GM12878 (cell line): ENCODE measurements around the gene FBXW8. TPM values are rescaled to one million over a fixed set of nuclear protein-coding genes. Genes with fewer than 3 reads are reported as not detected.

Experiments
- ATAC-seq: fragments of 200-7000 bp; cut with Tn5 transposase; 3 replicates; pipeline ENCODE4 v1.9.1; 2020; ENCODE audit warnings: mild to moderate bottlenecking, moderate library complexity
- BruUV-seq: library from RNA; stranded (reverse); fragments of 400-500 nt; replicated peaks from 2 replicates; lab custom pipeline; 2021; lab: Mats Ljungman, UMichigan
- CTCF ChIA-PET: fragments of 300-600 bp; sonication (Branson Sonifier 250); formaldehyde crosslinking; extraction: SDS; loops from one replicate; lab custom pipeline; 2021; ENCODE audit warnings: inconsistent platforms; lab: Yijun Ruan, JAX
- POLR2A ChIA-PET: fragments of 350-600 bp; formaldehyde crosslinking; extraction: SDS; loops from one replicate; lab custom pipeline; 2021; ENCODE audit warnings: inconsistent platforms; lab: Charles Lee
- RAD21 ChIA-PET: fragments of 300-600 bp; sonication (Branson Sonifier 250); formaldehyde crosslinking; loops from one replicate; lab custom pipeline; 2023; ENCODE audit warnings: antibody characterized with exemption; ENCODE audit not compliant: unreplicated experiment; lab: Charles Lee
- SMC1A ChIA-PET: fragments of 300-600 bp; sonication (Branson Sonifier 250); formaldehyde crosslinking; loops from one replicate; lab custom pipeline; 2023; ENCODE audit not compliant: unreplicated experiment, uncharacterized antibody; lab: Charles Lee
- DNase-seq: peaks from one replicate; pipeline ENCODE4 v3.0.0-alpha.2; 2011; ENCODE audit warnings: low read depth, low spot score
- FAIRE-seq: peaks from 3 replicates; lab custom pipeline; 2011; peaks lifted over from hg19 to GRCh38; lab: Jason Lieb, UNC
- H2AFZ ChIP-seq: 2 replicates; pipeline ENCODE4 v1.6.0; 2011; ENCODE audit warnings: low read depth, low read length, control low read depth; ENCODE audit not compliant: control insufficient read depth
- H3K27ac ChIP-seq: 2 replicates; pipeline ENCODE4 v1.5.1; 2011; ENCODE audit warnings: control low read depth; ENCODE audit not compliant: control insufficient read depth, insufficient read depth
- H3K27me3 ChIP-seq, 2 experiments: replicated peaks in 1 of 2; 2 replicates each; pipeline versions ENCODE4 v1.6.0 to v1.6.1; 2011; ENCODE audit warnings: low read length in 1 of 2; ENCODE audit not compliant: control insufficient read depth in 2 of 2, insufficient read depth in 2 of 2
- H3K36me3 ChIP-seq, 2 experiments: 2 replicates each; pipeline ENCODE4 v1.5.1; 2011; ENCODE audit warnings: low read length in 1 of 2; ENCODE audit not compliant: control insufficient read depth in 2 of 2, insufficient read depth in 2 of 2
- H3K4me1 ChIP-seq: 2 replicates; pipeline ENCODE4 v1.6.1; 2011; ENCODE audit warnings: mild to moderate bottlenecking, low read length, moderate library complexity, mixed read lengths; ENCODE audit not compliant: control insufficient read depth, insufficient read depth
- H3K4me2 ChIP-seq: 2 replicates; pipeline ENCODE4 v1.6.0; 2011; ENCODE audit warnings: control low read depth; ENCODE audit not compliant: control insufficient read depth, insufficient read depth
- H3K4me3 ChIP-seq: fragments of 200-600 bp; sonication (generic); 2 replicates; pipeline ENCODE4 v1.5.1; 2016
- H3K79me2 ChIP-seq: 2 replicates; pipeline ENCODE4 v1.6.0; 2011; ENCODE audit warnings: low read length; ENCODE audit not compliant: control insufficient read depth, insufficient read depth
- H3K9ac ChIP-seq: 2 replicates; pipeline ENCODE4 v1.8.0; 2011; ENCODE audit warnings: low read length, control low read depth, mixed read lengths; ENCODE audit not compliant: control insufficient read depth, insufficient read depth
- H3K9me3 ChIP-seq: replicated peaks from 3 replicates; pipeline ENCODE4 v1.5.1; 2011; ENCODE audit warnings: mild to moderate bottlenecking, low read length; ENCODE audit not compliant: control insufficient read depth, insufficient read depth
- H4K20me1 ChIP-seq: 2 replicates; pipeline ENCODE4 v1.6.0; 2011; ENCODE audit not compliant: control insufficient read depth, insufficient read depth
- BACH1 ChIP-seq: fragments of 450-650 bp; IDR thresholded peaks from 2 replicates; pipeline ENCODE4 v1.6.1; 2017; ENCODE audit warnings: mild to moderate bottlenecking, borderline replicate concordance
- EED ChIP-seq: sonication (generic); IDR thresholded peaks from 2 replicates; pipeline ENCODE4 v1.6.1; 2016; ENCODE audit warnings: antibody characterized with exemption, low read depth
- ESRRA ChIP-seq: IDR thresholded peaks from 2 replicates; pipeline ENCODE4 v1.6.1; 2012; ENCODE audit warnings: mild to moderate bottlenecking, low read length, improper control_type of control experiment
- GABPA ChIP-seq: IDR thresholded peaks from 2 replicates; pipeline ENCODE4 v1.6.1; 2014; ENCODE audit warnings: antibody characterized with exemption, low read depth, mild to moderate bottlenecking, inconsistent platforms
- RCOR1 ChIP-seq: conservative IDR thresholded peaks from 2 replicates; pipeline ENCODE4 v1.6.1; 2012; ENCODE audit warnings: low read depth, low read length, improper control_type of control experiment
- WGBS: methylation state at CpG from one replicate; pipeline ENCODE4 v1.1.6; 2016; ENCODE audit warnings: low lambda C conversion rate; ENCODE audit not compliant: insufficient replicate concordance, insufficient coverage; ENCODE audit errors: missing lambda C conversion rate; 5-methylcytosine and 5-hydroxymethylcytosine counted together
- in situ Hi-C: fragments of 300-500 bp; cut with MboI; formaldehyde crosslinking; loops from 9 replicates; pipeline ENCODE4 v1.14.3; 2018; ENCODE audit warnings: mixed read lengths
- intact Hi-C: fragments of 100-400 bp; cut with micrococcal nuclease; formaldehyde crosslinking; loops from one replicate; pipeline ENCODE4 v1.14.2; 2022; ENCODE audit not compliant: unreplicated experiment
- polyA plus RNA-seq, 11 experiments: library from polyadenylated mRNA; depleted of rRNA in 4 of 11; unstranded in 6 of 11; stranded (reverse) in 5 of 11; fragments of >200 nt; fragmentation: Nextera tagmentation in 4 of 11; fragmentation: Illumina TruSeq in 1 of 11; extraction: Ambion mirVana in 4 of 11; extraction: Trizol in 1 of 11; gene quantifications; 1 replicate in 1 of 11; 2 replicates in 10 of 11; pipeline versions ENCODE4 v1.2.1 to v1.2.3, GENCODE V29; 2011 to 2016; ENCODE audit warnings: inconsistent platforms in 2 of 11, missing spikeins in 2 of 11, low read depth in 1 of 11
- total RNA-seq, 4 experiments: library from RNA; depleted of rRNA in 3 of 4; stranded (reverse); fragments of >200 nt in 3 of 4; fragmentation: Illumina TruSeq in 1 of 4; extraction: Trizol in 1 of 4; gene quantifications; 2 replicates each; pipeline versions ENCODE4 v1.2.1 to v1.2.3, GENCODE V29; 2013 to 2021

FBXW8 gene
- total and polyA plus RNA-seq, 10 of the 15 experiments (the other 5 are each of a cell fraction or from before 2014, with no cell fraction given) = 0.49 to 7.5 (median 4.4) TPM

DNA sequence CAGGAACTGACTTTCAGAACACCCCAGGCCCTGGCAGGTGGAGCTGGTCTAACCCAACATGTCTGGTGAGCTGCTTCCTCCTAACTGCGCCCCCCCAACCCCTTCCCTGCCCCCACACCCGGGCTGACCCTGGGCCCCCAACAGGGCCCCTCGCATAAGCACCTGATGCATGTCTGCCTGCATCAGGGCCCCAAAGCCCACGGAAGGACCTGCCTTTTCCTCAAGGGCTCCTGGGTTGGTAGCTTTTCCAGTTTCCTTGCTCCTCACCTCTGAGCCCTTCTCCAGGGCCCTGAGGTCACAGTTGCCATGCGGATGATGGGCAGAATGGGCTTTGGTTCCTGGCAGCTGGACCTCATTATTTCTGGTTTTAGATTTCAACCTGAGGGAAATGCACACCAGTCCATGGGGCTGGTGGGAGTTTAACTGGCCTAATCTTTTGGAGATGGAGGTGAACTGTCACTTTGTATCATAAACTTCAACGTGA, 170.0 kb downstream of the FBXW8 start:
- in situ Hi-C loops = no loop called here

More for the DNA sequence above, 170.0 kb downstream of the FBXW8 start:
- intact Hi-C loops = no loop called here
- WGBS = 63% methylated on average over 5 of the region's 6 CpGs
- no peak for TF ChIP-seq GABPA
- no peak for TF ChIP-seq EED
- TF ChIP-seq ESRRA = no peak
- no peak for TF ChIP-seq BACH1
- no peak for TF ChIP-seq RCOR1
- Histone ChIP-seq H3K4me3 (no peak overlapping the region), H3K4me1 (no peaks in the 10 kb centered on the region), H3K4me2 (no peak overlapping the region), H2AFZ (no peak overlapping the region), H3K79me2 (no peaks in the 10 kb centered on the region), H3K27me3 (no peaks in the 10 kb centered on the region), H4K20me1 (no peaks in the 10 kb centered on the region), H3K36me3 (no peaks in the 10 kb centered on the region; a peak in 1 of 4 replicates), H3K9ac (no peak overlapping the region), H3K9me3 (no peaks in the 10 kb centered on the region), H3K27ac (no peak overlapping the region)
- FAIRE-seq = no peak
- ChIA-PET CTCF (no interaction called here), RAD21 (no interaction called here), POLR2A (no interaction called here), SMC1A (no interaction called here)
- no peak for DNase-seq
- no peak for ATAC-seq
- BruUV-seq = no TSS peak

Other genes starting within 250 kb of the FBXW8 start
- gene SPRING1, start 172.9 kb upstream of the FBXW8 start, total RNA-seq (2014; rRNA removed) = 21.4 and 22.5 TPM in 2 replicates
- gene SPRING1, start 172.9 kb upstream of the FBXW8 start, total RNA-seq (2014; rRNA removed; fragmentation: Illumina TruSeq; extraction: Trizol) = 9.3 and 10.1 TPM in 2 replicates
- gene SPRING1, start 172.9 kb upstream of the FBXW8 start, total RNA-seq (2021) = 25.7 and 26.6 TPM in 2 replicates
- 15.6 and 16.7 TPM in 2 replicates for gene SPRING1, start 172.9 kb upstream of the FBXW8 start, polyA plus RNA-seq (2011; rRNA removed)
- gene SPRING1, start 172.9 kb upstream of the FBXW8 start, polyA plus RNA-seq (2014; fragmentation: Illumina TruSeq; extraction: Trizol) = 9.3 and 11.4 TPM in 2 replicates
- gene SPRING1, start 172.9 kb upstream of the FBXW8 start, polyA plus RNA-seq (2014; fragmentation: Nextera tagmentation; extraction: Ambion mirVana) = 1 to 10 TPM; 2.5 to 4.4 TPM
- 15.2 and 16.6 TPM in 2 replicates for gene SPRING1, start 172.9 kb upstream of the FBXW8 start, polyA plus RNA-seq (2014; rRNA removed)
- gene SPRING1, start 172.9 kb upstream of the FBXW8 start, polyA plus RNA-seq (2016; fragmentation: Nextera tagmentation; extraction: Ambion mirVana) = 10 to 100 TPM; 12.1 to 17.3 TPM
- gene RNFT2, start 172.6 kb upstream of the FBXW8 start, total RNA-seq (2014; rRNA removed) = 8.0 and 8.8 TPM in 2 replicates
- gene RNFT2, start 172.6 kb upstream of the FBXW8 start, total RNA-seq (2014; rRNA removed; fragmentation: Illumina TruSeq; extraction: Trizol) = 6.1 and 8.7 TPM in 2 replicates
- gene RNFT2, start 172.6 kb upstream of the FBXW8 start, total RNA-seq (2021) = 17.3 and 21.0 TPM in 2 replicates
- gene RNFT2, start 172.6 kb upstream of the FBXW8 start, polyA plus RNA-seq (2011; rRNA removed) = 8.1 and 10.5 TPM in 2 replicates
- 2.4 and 2.5 TPM in 2 replicates for gene RNFT2, start 172.6 kb upstream of the FBXW8 start, polyA plus RNA-seq (2014; fragmentation: Illumina TruSeq; extraction: Trizol)
- gene RNFT2, start 172.6 kb upstream of the FBXW8 start, polyA plus RNA-seq (2014; fragmentation: Nextera tagmentation; extraction: Ambion mirVana) = 10 to 100 TPM in 1 of 2 experiments, 1 to 10 TPM in 1; 3.5 to 12.7 TPM
- gene RNFT2, start 172.6 kb upstream of the FBXW8 start, polyA plus RNA-seq (2014; rRNA removed) = 7.0 and 7.7 TPM in 2 replicates
- 10 to 100 TPM; 12.3 to 14.2 TPM for gene RNFT2, start 172.6 kb upstream of the FBXW8 start, polyA plus RNA-seq (2016; fragmentation: Nextera tagmentation; extraction: Ambion mirVana)
- gene HRK, start 29.5 kb upstream of the FBXW8 start, total RNA-seq (2014; rRNA removed) = not detected in 2 replicates
- gene HRK, start 29.5 kb upstream of the FBXW8 start, total RNA-seq (2014; rRNA removed; fragmentation: Illumina TruSeq; extraction: Trizol) = not detected in 2 replicates
- gene HRK, start 29.5 kb upstream of the FBXW8 start, total RNA-seq (2021) = not detected in 2 replicates
- gene HRK, start 29.5 kb upstream of the FBXW8 start, polyA plus RNA-seq (2011; rRNA removed) = not detected in 2 replicates
- gene HRK, start 29.5 kb upstream of the FBXW8 start, polyA plus RNA-seq (2014; fragmentation: Illumina TruSeq; extraction: Trizol) = not detected in 2 replicates
- not detected for gene HRK, start 29.5 kb upstream of the FBXW8 start, polyA plus RNA-seq (2014; fragmentation: Nextera tagmentation; extraction: Ambion mirVana)
- not detected in 2 replicates for gene HRK, start 29.5 kb upstream of the FBXW8 start, polyA plus RNA-seq (2014; rRNA removed)
- not detected for gene HRK, start 29.5 kb upstream of the FBXW8 start, polyA plus RNA-seq (2016; fragmentation: Nextera tagmentation; extraction: Ambion mirVana)
- gene TESC, start 188.5 kb downstream of the FBXW8 start, total RNA-seq (2014; rRNA removed) = 14.9 and 18.7 TPM in 2 replicates
- gene TESC, start 188.5 kb downstream of the FBXW8 start, total RNA-seq (2014; rRNA removed; fragmentation: Illumina TruSeq; extraction: Trizol) = 6.2 and 7.6 TPM in 2 replicates
- gene TESC, start 188.5 kb downstream of the FBXW8 start, total RNA-seq (2021) = 14.1 and 16.5 TPM in 2 replicates
- 27.2 and 52.1 TPM in 2 replicates for gene TESC, start 188.5 kb downstream of the FBXW8 start, polyA plus RNA-seq (2011; rRNA removed)
- 3.0 and 8.1 TPM in 2 replicates for gene TESC, start 188.5 kb downstream of the FBXW8 start, polyA plus RNA-seq (2014; fragmentation: Illumina TruSeq; extraction: Trizol)
- 1 to 10 TPM in 1 of 2 experiments, under 1 TPM in 1; 0.47 to 4.1 TPM for gene TESC, start 188.5 kb downstream of the FBXW8 start, polyA plus RNA-seq (2014; fragmentation: Nextera tagmentation; extraction: Ambion mirVana)
- gene TESC, start 188.5 kb downstream of the FBXW8 start, polyA plus RNA-seq (2014; rRNA removed) = 15.8 and 22.8 TPM in 2 replicates
- gene TESC, start 188.5 kb downstream of the FBXW8 start, polyA plus RNA-seq (2016; fragmentation: Nextera tagmentation; extraction: Ambion mirVana) = 10 to 100 TPM; 16.6 to 17.8 TPM